Measurements from ENCODE around the gene SPRY4.

DNA sequence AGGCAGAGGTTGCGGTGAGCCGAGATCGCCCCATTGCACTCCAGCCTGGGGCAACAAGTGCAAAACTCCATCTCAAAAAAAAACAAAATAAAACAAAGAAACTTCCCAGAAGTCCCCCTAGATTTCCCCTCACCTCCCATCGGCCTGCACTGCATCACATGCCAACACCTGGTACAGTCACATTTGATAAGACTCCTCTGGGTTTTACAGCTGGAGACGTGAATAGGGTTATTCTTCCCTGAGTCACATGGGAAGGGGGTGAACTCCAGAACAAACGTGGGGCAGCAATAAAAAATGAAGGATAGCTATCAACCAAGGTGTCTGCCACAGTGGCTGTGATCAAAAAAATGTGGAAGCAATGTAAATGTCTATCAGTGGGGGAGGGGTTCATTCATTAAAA lies 26.0 kb downstream of the SPRY4 start:
- no peak for TF ChIP-seq POLR2AphosphoS5 (IDR thresholded peaks at IDR 0.05; ENCODE audit: low read depth, low read length)
- no peak for TF ChIP-seq TAF1 (IDR thresholded peaks at IDR 0.05; ENCODE audit: borderline replicate concordance, insufficient read depth, low read length)
- no peak for TF ChIP-seq SIN3A (IDR thresholded peaks at IDR 0.05; ENCODE audit: borderline replicate concordance, insufficient read depth, low read length)
